Measurements from ENCODE around the gene MRPL16.

MRPL16 gene

DNA sequence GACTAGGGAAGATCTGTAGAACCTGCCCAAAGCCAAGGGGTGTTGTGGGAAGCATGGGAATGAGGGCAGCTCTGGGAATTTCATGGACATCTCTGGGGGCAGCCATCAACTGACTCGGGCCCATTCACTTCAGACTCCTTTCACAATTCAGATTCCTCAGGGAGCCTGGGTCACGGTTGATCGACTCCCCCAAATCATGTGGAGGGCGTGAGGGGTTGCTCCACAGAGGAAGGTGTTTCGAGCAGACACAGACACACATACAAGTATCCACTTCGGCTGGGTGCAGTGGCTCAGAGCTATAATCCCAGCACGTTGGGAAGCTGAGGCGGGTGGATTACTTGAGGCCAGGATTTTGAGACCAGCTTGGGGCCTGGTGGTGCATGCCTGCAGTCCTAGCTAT is 39.7 kb downstream of the MRPL16 start:
- Histone ChIP-seq H3K4me1 (ENCODE audit: low read depth, poor library complexity, severe bottlenecking) (no peaks in the 10 kb centered on the region), H2AFZ (ENCODE audit: low read depth) (no peak overlapping the region), H3K36me3 (ENCODE audit: insufficient read depth) (no peaks in the 10 kb centered on the region), H3K4me2 (no peak overlapping the region), H3K4me3 (IDR thresholded peaks at IDR 0.05; ENCODE audit: insufficient read depth, low read depth, low read length) (no peak overlapping the region), H3K27ac (no peak overlapping the region), H4K20me1 (ENCODE audit: insufficient read depth) (no peaks in the 10 kb centered on the region), H3K9ac (no peak overlapping the region), H3K79me2 (ENCODE audit: insufficient read depth, low read depth) (no peaks in the 10 kb centered on the region), H3K27me3 (ENCODE audit: insufficient read depth, low read depth) (no peaks in the 10 kb centered on the region)
- TF ChIP-seq, protein P1, sequence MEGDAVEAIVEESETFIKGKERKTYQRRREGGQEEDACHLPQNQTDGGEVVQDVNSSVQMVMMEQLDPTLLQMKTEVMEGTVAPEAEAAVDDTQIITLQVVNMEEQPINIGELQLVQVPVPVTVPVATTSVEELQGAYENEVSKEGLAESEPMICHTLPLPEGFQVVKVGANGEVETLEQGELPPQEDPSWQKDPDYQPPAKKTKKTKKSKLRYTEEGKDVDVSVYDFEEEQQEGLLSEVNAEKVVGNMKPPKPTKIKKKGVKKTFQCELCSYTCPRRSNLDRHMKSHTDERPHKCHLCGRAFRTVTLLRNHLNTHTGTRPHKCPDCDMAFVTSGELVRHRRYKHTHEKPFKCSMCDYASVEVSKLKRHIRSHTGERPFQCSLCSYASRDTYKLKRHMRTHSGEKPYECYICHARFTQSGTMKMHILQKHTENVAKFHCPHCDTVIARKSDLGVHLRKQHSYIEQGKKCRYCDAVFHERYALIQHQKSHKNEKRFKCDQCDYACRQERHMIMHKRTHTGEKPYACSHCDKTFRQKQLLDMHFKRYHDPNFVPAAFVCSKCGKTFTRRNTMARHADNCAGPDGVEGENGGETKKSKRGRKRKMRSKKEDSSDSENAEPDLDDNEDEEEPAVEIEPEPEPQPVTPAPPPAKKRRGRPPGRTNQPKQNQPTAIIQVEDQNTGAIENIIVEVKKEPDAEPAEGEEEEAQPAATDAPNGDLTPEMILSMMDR (conservative IDR thresholded peaks at IDR 0.05; ENCODE audit: low read depth, low read length), result no peak

DNA sequence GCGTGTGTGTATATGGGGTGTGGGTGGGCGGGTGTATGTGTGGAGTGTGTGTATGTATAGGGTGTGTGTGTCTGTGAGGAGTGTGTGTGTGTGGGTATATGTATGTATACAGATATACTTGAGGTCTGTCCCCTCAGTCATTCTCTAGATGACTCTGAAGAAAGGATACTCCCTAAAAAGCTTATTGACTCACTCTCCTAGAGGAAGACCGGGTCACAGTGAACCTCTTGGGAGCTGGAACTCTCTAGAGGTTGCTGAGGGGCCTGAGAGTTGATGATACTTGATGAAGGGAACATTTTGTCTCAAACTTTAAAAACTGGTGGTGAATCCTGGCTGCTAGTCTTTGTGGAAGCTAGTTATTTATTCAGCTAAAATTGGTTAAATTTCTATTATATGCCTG is 40.3 kb downstream of the MRPL16 start:
- H3K79me2 ChIP-seq (ENCODE audit: insufficient read depth, low read depth), result no peaks in the 10 kb centered on the region
- TF ChIP-seq, protein P1 (conservative IDR thresholded peaks at IDR 0.05; ENCODE audit: low read depth, low read length), result no peak
- no peaks in the 10 kb centered on the region for H3K4me1 ChIP-seq (ENCODE audit: low read depth, poor library complexity, severe bottlenecking)
- no peak overlapping the region for H3K4me3 ChIP-seq (IDR thresholded peaks at IDR 0.05; ENCODE audit: insufficient read depth, low read depth, low read length)
- H4K20me1 ChIP-seq (ENCODE audit: insufficient read depth), result no peaks in the 10 kb centered on the region
- H3K4me2 ChIP-seq, result no peak overlapping the region
- H3K9ac ChIP-seq, result no peak overlapping the region
- H3K27me3 ChIP-seq (ENCODE audit: insufficient read depth, low read depth), result no peaks in the 10 kb centered on the region
- H3K36me3 ChIP-seq (ENCODE audit: insufficient read depth), result no peaks in the 10 kb centered on the region
- H3K27ac ChIP-seq, result no peak overlapping the region
- no peak overlapping the region for H2AFZ ChIP-seq (ENCODE audit: low read depth)

DNA sequence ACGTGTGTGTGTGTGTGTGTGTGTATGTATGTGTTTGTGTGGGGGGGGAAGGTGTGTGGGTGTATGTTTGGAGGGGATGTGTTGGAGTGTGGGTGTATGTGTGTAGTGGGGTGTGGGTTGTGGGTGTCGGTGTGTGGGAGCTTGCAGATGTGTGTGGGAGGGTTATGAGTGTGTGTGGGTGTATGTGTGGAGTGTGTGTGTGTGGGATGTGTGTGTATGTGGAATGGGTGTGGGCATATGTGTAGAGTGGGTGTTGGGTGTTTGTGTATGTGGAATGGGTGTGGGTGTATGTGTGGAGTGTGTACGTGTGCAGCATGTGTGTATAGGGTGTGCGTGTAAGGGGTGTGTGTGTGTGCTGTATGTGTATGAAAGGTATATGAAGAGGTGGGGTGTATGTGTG is 40.8 kb downstream of the MRPL16 start:
- H3K79me2 ChIP-seq (ENCODE audit: insufficient read depth, low read depth), result no peaks in the 10 kb centered on the region
- TF ChIP-seq, protein P1 (conservative IDR thresholded peaks at IDR 0.05; ENCODE audit: low read depth, low read length), result no peak

DNA sequence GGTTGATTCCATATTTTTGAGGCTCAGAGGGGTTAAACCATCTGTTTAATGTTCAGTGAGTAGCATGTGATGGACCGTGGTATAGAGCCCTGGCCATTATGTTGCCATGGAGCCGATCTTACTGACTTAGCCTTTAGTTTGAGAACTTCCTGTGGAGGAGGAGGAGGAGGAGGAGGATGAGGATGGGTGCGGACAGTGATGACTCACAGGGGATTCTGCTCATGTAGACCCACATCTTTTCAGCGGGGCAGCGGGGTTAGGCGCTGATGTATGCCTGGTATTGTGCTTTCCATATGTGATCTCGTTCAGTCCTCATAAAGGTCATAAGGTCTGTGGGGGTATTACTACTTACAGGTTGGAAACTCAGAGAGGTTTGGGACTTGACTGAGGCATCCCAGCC is 41.5 kb downstream of the MRPL16 start:
- Histone ChIP-seq H3K27ac (no peak overlapping the region), H3K9ac (no peak overlapping the region), H3K4me1 (ENCODE audit: low read depth, poor library complexity, severe bottlenecking) (no peaks in the 10 kb centered on the region), H3K4me2 (no peak overlapping the region), H3K36me3 (ENCODE audit: insufficient read depth) (no peaks in the 10 kb centered on the region), H4K20me1 (ENCODE audit: insufficient read depth) (no peaks in the 10 kb centered on the region), H2AFZ (ENCODE audit: low read depth) (no peak overlapping the region), H3K4me3 (IDR thresholded peaks at IDR 0.05; ENCODE audit: insufficient read depth, low read depth, low read length) (no peak overlapping the region), H3K79me2 (ENCODE audit: insufficient read depth, low read depth) (no peaks in the 10 kb centered on the region), H3K27me3 (ENCODE audit: insufficient read depth, low read depth) (no peaks in the 10 kb centered on the region)
- TF ChIP-seq, protein P1 (conservative IDR thresholded peaks at IDR 0.05; ENCODE audit: low read depth, low read length), result no peak

More for the DNA sequence above, 40.8 kb downstream of the MRPL16 start:
- no peak overlapping the region for H3K27ac ChIP-seq
- no peaks in the 10 kb centered on the region for H3K27me3 ChIP-seq (ENCODE audit: insufficient read depth, low read depth)
- no peaks in the 10 kb centered on the region for H3K36me3 ChIP-seq (ENCODE audit: insufficient read depth)
- no peaks in the 10 kb centered on the region for H4K20me1 ChIP-seq (ENCODE audit: insufficient read depth)
- no peak overlapping the region for H3K4me2 ChIP-seq
- no peak overlapping the region for H3K4me3 ChIP-seq (IDR thresholded peaks at IDR 0.05; ENCODE audit: insufficient read depth, low read depth, low read length)
- H3K9ac ChIP-seq, result no peak overlapping the region
- no peak overlapping the region for H2AFZ ChIP-seq (ENCODE audit: low read depth)
- no peaks in the 10 kb centered on the region for H3K4me1 ChIP-seq (ENCODE audit: low read depth, poor library complexity, severe bottlenecking)
